Eye (tissue), 1 donor: Measurements from ENCODE around the gene TCERG1L.
"Not testable (repeated sequence)": the region's sequence is repeated elsewhere in the genome, so short reads cannot be mapped to it uniquely, and the experiment has no call there.

Source experiments
- DNase-seq: peaks from one replicate; pipeline ENCODE4 v3.0.0-alpha.2; 2015

The TCERG1L gene

DNA sequence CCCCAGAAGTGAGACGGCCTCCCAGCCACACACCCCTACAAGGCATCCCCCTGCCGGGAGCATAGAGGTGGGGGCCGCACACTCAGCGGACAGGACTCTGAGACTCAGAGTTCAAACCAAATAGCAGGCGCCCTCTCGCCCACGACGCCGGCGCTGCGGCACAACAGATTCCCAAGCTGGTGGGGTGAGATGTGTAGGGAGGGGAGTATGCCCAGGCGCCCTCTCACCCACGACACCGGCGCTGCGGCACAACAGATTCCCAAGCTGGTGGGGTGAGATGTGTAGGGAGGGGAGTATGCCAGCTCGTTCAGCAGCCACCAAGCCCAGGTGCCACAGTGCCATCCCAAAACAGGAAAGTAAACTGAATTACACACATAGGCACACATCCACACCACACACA is 64.7 kb downstream of the TCERG1L start:
- no peak for DNase-seq

DNA sequence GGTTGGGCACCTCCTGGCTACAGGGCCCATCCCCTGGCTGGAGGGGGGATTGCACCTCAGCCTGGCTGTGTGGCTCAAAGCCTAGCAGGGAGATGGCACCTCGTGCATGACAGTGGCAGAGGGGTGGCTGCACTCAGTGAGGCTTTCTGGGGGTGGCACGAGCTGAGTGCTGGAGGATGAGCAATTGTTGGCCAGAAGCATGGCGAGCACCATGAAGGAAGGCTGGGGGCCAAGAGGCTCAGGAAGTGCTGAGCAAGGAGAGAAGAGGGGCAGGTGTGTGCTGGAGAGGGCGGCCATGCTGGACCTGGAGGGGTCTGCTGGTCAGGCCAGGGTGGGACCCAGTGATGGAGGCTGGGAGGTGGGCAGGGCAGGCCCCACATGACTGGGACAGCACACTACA is 65.4 kb downstream of the TCERG1L start:
- no peak for DNase-seq

DNA sequence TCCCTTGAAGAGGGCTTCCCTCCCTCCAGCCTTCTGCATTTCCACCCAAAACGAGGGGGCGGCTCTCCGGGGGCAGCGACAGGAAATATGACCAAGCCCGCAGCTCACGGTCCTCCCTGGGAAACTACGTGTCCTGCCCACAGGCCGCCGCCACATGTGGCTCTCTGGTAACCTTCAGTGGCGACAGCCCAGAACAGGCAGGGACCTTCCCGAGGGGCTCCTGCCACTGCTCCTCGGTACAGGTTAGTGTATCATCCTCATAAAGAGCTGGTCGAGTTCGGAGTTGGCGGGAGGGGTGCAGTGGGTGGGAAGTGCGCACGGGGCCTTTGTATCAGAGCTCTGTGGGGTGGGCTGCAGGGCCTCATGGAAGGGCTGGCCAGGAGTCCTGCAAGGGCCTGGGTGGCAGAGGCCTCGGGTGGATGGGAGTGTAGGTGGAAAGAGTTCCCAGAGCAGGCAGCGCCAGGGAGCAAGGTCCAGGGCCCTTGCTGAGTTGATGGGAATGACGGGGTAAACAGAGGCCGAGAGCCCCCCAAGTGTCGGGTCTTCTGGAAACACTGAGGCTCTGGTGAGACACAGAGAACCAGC is 66.0 kb downstream of the TCERG1L start:
- no peak for DNase-seq

DNA sequence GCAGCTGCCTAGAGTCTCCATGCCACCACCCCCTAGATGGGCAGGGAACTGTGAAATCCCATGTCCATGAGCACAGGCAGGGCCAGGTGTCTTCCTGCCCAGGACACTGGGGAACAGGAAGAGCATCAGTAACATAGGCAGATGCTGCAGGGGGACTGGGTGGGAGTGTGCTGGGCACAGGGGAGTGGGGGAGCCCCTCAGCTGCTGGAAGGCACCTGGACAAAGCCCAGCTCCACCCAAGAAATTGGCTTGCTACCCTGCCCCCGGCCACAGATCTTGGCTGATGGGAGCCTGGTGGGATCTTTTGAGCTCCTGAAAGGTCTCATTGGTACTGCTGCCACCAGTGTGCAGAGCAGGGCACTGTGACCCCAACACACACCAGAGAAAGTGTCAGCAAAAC is 66.7 kb downstream of the TCERG1L start:
- no peak for DNase-seq

DNA sequence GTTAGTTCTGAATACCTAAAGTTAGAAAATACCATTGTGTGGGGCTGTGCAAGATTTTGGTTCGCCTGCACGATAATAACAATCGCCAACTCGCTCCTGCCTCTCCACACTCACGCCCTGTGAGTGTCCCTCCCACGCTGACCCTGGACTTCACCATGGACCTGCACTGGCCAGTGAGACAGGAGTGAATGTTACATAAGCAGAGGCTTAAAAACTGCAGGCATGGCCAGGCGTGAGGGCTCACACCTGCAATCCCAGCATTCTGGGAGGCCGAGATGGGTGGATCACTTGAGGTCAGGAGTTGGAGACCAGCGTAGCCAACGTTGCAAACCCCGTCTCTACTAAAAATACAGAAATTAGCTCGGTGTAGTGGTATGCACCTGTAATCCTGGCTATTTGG is 68.4 kb downstream of the TCERG1L start:
- DNase-seq = no peak

DNA sequence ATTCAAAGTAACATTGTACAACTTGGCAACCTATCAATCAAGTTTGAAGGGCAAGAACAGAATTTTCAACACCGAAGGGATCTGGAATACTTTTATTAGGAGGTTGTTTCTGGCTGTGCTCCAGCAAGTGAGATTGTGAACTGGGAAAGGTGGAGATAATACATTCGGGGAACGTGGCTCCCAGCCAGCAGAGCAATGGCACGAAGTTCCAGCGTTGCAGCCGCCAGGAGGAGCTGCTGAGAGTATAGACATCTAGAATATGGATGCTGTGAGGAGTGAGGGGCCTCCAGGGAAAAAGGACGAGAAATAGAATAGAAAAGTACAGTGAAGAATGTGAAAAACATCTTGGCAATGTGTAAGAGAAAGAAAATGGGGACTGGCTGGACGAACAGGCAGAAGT is 69.5 kb downstream of the TCERG1L start:
- peak; percentile 68 for DNase-seq

DNA sequence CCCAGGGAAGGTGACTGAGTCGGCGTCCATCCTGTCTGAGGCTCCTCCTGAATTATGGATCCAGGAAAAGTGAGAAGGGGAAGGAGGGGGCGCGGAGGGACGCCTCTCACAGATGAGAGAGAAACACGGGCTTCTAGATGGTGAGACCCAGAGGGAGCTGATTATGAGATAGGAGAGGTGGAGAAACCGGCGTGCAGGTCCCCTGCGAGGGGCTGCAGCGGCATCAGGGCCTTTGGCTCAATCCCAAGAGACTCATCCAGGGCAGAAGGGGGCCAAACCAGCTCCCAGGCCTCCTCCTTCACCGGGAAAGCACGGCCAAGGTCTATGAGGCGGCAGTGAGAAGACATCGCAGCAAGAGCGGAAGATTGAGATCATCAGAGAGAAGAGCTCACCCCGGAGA is 70.8 kb downstream of the TCERG1L start:
- no peak for DNase-seq

DNA sequence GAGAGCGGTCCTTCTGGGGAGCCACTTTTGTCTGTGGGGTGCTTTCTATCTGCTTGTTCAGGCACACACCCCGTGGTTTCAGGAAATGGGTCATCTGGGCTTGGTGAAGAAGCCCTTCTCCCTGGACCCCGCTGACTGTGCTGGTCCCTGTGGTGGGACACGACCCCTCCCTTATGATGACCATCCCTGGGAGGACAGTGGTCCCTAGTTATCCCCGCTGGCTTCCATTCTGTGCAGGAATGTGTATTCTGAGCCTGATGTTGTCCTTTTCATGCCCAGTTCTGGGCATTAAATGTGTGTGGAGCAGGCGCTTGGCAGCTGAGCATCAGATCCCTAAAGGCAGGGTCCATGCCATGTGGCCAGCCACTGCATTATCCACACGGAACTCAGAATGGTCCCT is 71.6 kb downstream of the TCERG1L start:
- DNase-seq = no peak

DNA sequence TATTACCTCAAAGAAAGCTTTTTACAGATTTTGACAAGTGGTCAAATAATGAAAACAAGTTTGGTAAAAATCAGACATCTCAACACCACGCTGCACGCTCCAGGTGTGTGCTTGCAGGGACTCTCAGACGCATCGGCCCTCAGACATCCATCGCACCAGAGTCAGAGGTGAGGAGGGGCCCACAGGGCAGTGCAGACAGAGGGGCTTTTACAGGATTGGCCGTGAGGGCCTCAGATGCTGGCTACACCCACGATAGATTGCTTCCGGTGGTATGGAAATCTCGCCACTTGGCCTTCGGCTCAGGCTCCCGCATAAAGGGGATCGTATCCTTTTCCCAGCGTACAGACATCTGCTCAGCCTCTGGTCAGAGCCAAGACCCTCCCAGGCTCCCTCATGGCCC is 72.1 kb downstream of the TCERG1L start:
- DNase-seq = no peak

DNA sequence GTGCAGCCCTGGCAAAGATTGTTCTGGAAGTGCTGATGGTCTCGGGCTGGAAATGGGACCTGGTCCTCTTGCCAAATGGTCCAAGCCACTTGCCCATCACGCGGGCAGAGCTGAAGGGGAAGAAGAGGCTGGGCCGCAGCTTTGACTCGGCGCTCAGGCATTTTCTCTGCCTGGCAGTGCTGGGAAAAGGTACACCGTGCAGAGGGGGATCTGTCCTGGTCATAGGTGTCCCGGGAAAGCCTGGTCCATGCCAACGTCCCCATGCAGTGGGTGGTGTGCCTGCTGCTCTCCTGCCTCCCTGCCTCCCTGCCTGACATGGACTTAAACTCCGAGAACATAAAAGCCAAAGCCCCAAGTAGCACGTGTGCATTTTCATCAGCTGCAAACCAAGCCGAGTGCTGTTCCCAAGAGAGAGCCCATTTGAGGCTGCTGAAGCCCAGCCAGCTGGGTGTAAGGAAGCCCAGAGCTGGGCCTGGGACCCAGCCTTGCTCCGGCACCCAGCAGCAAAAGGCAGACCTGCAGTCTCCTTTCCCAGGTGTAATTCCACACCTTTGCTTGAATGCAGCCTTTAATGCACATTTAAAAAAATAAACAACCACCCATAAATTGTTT is 72.7 kb downstream of the TCERG1L start:
- DNase-seq = peak; percentile 56

DNA sequence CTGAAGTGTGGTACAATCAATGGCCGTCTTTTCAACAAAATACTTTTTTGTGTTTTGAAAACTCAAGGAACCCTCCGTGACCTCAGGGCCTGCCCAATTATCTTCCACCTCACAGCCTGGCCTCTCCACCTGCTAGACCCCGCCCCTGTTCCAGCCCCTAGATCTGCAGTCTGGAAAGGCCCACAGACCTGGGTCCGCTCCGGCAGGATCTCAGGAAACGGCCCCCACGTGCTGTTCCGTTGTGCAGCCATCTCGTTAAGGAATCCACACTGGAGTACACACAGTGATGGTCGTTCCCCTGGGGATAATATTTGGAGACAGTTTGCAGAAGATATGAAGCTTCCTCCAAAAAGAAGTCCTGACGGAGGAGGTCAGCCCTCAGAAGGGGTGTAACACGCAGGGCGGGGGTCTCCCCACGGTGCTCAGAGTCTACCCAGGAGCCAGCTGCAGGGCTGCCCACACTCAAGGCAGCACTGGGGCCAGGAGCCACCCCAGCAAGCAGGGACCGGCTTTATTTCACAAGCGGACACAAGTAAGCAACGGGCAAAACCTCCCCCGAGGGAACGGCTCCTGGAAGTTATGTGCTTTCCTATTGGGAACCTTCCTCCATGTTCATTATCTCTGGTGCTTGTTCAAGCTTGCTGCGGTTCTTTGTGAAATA is 73.4 kb downstream of the TCERG1L start:
- DNase-seq = no peak

DNA sequence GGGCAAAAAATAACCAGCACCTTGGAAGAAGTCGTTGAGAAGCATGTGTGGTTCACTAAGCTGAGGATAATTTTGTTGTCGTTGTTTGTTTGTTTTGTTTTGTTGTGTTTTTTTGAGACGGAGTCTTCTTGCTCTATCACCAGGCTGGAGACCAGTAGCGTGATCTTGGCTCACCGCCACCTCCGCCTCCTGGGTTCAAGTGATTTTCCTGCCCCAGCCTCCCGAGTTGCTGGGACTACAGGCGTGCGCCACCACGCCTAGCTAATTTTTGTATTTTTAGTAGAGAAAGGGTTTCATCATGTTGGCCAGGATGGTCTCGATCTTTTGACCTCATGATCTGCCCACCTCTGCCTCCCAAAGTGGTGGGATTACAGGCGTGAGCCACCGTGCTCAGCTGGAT is 76.9 kb downstream of the TCERG1L start:
- not testable (repeated sequence) for DNase-seq

DNA sequence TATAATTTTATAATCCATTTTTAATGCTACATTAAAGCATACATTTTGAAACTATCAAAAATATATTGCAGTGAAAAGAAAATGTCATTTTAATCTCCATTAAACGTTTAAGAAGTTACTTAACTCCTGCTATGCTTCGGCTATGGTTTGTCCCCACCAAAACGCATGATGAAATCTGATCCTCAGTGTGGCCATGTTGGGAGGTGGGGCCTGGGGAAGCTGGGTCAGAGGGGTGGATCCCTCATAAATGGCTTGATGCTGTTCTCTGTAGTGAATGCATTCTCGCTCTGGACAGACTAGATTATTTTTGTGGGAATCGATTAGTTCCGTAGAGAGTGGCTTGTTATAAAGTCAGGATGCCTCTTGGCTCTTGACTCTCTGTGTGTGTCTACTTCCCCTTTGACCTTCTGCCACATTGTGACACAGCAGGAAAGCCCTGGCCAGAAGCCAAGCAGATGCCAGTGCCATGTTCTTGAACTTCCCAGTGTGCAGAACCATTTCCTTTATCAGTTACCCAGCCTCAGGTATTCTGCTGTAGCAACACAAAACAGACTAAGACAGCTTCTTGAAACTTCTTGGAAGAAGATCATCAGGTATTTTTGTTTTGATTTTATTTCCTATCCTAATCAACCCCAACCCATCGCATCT is 77.8 kb downstream of the TCERG1L start:
- no peak for DNase-seq

DNA sequence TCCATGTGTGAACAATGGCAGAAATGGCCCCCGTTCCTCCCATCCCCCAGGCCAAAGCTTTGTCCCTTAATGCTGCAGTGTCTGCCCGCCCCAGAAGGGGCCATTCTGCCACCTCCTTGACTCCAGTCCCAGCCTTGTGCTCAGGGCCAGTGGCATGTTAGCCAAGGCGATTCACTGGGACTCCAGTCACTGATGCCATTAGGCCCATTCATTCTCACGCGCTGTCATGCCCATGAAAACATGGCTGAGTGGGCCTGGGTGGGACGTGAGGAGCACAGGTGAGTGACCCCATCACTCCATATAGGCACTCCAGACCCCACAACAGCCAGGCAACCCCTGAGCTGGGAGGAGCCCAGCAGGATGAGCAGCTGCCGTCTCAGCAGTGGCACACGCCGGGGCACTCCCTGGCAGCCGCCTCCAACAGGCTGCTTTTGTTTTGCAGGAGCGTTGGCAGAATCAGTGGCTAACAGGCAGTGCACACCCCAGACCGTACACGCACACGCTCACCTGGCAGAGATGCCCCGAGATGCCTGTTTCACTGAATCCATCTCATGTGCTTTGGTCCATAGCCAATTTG is 79.5 kb downstream of the TCERG1L start:
- DNase-seq = no peak

DNA sequence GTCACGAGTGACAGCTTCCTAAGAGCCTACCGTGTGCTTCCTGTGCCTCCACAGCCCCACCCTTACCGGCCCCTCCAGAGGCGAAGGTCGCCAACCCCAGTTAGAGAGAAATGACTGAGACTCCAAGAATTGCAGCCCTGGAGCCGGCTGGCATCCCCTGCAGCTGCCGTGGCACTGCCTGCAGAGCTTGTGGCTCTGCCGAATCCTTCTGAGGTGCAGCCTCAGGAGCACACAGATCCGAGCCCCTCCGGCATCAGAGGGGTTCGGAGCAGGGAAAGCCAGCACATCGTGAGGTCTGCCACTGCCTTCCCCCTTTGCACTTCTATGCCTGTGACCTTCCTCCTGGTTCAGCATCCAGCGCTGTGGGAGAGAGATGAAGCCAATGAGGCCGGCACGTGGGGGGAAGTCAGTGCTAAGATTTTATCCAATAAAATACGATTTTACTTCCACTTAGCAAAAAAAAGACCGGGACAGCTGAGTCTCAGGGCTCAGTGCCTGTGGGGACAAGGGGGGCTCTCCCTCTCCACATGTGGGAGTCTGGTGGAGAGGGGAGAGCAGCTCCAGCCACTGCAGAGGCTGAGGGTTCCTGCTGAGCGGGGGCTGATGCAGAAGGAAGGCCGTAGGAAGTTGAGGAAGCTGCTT is 80.1 kb downstream of the TCERG1L start:
- DNase-seq = no peak

DNA sequence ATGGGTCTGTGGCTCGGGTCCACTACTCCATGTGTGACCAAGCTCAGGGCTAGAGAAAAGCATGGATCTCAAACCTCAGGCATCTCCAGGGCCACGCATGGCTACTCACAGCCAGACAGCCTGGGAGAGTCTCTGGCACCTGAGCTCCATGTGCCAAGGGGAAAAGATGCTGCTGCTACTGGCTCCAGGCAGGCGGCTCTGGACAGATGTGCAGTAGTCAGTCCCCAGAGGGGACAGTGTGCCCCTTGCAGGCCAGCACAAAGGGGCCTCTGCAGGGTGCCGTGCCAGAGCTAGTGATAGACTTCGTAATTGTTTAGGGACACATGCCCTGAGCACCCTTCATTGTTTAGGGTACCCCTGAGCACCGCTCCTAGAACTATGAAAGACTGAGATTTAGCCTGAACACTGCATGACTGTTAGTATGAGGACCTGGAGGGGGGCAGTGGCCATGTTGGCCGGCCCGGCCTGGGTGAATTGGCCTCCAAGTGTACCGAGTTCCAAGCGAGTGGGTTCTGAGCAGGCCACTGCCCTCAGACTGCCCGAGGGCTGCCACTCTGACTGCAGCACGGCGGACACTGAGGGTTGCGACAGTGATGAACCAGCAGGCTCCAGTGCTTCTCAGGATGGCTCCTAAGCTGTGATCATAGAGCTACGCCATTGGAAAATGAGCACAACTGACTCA is 80.7 kb downstream of the TCERG1L start:
- DNase-seq = no peak

DNA sequence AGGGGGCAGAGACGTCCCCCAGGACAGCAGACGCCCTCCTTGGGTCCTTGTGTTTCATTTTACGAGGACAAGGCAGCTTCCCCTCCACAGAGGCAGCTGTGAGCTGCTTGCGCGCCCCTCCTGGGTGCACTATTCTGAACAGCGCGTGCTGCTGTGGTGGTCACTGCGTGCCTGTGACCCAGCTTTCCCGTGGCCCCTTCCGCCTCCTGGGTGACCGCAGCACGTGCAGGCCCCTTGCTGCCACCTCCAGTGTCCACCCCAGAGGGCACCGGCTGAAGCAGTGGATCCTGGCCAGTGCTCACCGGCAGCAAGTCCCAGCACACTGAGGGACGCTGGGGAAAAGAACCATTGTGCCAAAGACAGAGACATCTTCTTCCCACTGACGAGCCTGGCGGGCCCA is 81.4 kb downstream of the TCERG1L start:
- no peak for DNase-seq

DNA sequence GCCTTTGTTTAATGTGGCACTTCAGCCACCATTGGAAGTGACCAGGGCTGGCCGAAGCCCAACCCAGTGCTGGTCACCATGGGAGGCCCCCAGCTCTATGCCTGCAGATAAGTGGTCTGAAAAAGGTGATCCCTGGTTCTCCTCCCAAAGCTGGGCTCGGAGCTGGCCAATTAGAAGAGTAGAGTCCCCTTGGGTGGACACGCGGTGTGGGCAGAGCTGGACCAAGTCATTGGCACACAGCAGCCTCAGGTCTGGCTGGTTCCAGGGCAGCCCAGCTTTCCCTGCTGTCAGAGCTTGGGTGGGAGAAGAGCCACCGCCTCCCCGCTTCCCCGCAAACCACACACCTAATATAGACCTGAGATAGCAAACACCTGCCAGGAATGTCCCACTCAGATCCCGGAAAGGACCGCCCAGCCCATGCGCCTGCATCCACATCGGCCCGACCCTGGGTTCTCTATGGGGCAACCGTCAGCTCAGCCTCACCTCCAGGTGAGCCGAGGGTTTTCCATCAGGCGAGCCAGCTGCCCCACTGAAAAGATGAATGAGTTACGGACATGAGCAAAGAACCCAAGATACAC is 84.3 kb downstream of the TCERG1L start:
- no peak for DNase-seq

DNA sequence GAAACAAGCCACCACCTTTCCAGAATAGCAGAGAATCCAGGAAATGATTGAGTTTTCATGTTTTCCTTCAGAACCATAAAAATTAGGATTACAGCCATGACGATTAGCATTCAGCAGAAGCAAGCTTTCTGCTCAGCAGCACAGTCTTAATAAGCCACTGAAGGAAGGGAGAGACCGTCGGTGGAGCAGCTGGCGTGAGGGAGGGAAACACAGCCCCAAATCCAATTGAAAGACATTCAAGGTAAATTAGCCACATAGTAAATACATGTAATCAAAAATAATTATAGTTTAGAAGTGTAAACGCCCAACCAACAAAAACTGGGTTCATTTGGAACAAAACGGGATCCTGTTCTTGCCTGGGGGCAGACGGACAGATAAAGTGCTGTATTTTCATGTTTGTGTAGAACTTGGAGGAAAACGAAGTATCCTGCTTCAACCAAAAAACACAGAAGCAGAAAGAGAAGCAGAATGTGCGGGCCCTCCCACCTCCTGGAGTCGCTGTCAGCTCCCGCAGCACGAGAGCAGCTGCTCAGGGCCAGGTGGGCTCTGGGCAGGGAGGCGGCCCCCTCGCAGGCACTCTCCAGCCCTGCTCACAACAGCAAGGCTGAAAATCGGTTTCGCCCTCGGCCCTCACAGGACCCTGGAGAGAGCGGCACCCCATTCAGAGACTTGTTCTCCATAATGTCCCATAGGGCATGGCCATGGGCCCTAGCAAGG is 84.9 kb downstream of the TCERG1L start:
- no peak for DNase-seq

DNA sequence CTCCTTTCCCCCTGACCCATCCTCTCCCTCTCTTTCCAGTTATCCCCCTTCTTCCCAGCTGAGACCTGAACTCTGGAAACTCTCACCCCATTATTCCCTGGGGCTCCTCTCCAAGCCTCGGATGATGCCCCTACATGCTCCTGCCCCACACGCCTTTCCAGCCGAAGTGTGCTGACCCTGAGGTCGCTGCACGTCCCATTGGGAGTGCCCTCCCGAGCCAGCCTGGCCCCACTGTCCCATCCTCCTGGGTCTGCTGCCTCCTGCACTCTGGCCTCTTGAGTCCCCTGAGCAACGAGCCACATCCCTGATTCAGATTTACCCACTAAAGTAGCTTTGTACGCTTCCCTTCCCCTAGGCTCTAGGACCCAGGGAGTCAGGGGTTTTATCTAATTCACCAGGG is 87.4 kb downstream of the TCERG1L start:
- no peak for DNase-seq

DNA sequence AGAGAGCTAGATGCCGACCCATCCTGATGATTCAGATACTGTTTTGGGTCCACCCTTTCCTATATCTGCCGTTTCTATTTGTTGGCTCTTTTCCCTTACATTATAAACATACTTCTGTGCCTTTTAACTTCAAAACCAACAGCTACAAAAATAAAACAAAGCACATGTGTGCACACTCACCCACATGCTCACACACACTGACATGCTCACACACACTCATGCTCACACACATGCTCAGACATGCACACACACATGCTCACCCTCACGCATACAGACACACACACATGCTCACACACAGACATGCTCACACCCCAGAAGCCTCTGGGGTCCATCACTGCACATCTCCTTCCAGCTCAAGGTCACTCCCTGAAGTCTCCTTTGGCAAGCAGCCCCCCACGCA is 88.1 kb downstream of the TCERG1L start:
- DNase-seq = no peak

DNA sequence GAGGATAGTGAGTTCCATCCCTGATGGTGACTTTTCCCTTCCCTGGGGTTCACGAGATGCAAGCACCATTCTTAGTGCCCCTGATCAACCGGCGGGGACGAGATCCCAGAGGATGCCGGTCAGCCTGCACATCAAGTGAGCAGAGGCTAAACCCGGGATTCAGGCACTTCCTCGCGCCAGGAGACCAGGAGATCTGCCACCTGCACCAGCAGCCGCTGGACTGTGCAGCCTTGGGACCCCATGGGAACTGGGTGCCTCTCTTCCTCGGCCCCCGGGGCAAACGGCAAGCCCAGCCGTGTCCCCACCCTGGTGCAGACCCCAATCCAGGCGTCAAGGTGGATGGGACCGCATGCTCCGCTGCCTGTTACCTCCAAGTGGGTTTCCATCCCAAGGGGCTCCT is 88.5 kb downstream of the TCERG1L start:
- no peak for DNase-seq
